Endothelial cell of coronary artery (primary cell): ENCODE results near the gene EGLN1. TPM values are rescaled to one million over a fixed set of nuclear protein-coding genes. Genes with fewer than 3 reads are reported as not detected.

Source experiments
- total RNA-seq: library from RNA; depleted of rRNA; stranded (reverse); fragments of >200 nt; gene quantifications from 2 replicates; pipeline ENCODE4 v1.2.3, GENCODE V29; 2014

EGLN1 gene
- 65.9 and 112 TPM in 2 replicates for total RNA-seq

DNA sequence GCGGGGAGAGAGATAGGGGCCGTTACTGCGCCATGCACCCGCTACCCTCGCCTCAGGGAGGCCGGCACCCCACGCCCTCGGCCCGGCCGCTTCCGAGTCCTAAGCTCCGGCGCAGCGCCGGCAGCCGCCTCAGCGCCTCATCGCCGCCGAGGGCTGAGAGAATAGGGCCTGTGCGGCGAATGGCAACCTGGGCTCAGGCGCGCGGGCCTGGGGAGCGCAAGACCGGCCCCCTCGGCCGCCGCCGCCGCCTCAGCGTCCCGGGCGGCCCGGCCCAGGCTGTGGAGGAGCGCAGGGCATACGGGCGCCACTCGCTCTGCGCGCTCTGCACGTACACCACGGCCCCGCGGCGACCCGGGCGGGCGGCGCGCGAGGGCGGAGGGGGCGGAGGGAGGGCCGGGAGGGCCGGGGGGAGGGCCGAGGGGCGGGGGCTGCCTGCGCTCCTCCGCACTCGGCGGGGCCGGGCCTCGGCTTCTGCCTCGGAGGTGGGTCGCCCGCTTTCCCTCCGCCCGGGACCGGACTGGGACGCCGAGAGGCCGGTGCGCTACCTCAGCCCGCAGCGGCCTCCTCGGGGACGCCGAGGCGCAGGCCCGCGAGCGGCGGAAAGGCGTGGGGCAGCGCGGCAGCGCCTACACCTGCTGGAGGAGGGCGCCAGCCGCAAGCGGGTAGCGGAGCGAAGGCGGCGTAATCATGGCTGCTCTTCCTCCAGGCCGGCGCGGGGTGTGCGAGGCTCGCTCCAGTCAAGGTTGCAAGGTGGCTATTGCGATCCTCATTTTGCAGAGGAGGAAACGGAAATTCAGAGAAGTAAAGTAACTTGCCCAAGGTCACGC is at the start of gene EGLN1:
Gene EGLN1 (minus strand): TSS at position 317 of the 827 bp plus-strand sequence. CDS start 399 bp downstream, outside the sequence.

GRCh38 chr1:231338270-231339128 is 83.6 kb downstream of the EGLN1 start, which contains the start of gene SPRTN:
Gene SPRTN, plus strand, starts transcription at chr1:231338293. Its CDS starts 91 bp downstream, at chr1:231338384.

DNA sequence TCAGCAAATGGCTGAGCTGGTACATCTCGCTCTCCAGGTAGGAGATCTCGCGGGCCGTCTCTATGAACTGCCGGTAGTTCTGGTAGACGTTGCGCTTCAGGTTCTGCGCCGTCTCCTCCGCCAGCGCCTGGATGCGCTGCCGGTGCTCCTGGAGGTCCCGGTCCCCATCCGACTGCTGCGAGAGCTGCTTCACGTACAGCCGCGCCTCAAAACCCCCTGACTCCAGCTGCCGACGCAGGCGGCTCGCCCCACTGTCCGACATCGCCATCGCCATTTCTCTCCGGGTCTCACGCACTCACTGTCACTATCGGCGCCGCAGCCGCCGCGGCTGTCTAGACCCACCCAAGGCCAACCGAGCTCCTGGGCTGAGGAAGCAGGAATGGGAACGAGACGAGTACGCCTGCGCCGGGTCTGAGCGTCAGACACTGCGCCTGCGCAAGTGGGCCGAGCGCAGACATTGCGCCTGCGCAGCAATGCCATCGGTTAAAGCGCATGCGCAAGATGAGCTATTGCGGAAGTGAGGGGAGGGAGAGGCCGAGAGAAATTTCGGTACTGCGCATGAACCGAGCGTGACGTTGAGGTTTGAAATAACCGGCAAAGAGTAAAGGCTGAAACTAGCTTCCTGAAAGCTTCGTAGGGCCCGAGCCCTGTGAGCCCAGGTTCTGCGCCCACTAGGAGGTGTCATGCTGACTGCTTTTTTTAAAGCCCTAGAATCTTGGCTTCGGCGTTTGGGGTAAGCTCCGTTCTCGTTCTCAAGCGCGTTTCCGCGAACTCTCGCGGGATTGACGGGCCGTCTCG is 84.4 kb downstream of the EGLN1 start, which contains the start of gene EXOC8:
Gene EXOC8 (minus strand): TSS at position 381 of the 798 bp plus-strand sequence. CDS start 107 bp downstream, at position 274.

Other genes starting within 250 kb of the EGLN1 start
- gene GNPAT, start 181.1 kb downstream of the EGLN1 start, total RNA-seq, result 44.8 and 54.3 TPM in 2 replicates
- 19.0 and 27.9 TPM in 2 replicates for gene EXOC8, start 84.4 kb downstream of the EGLN1 start, total RNA-seq
- gene SPRTN, start 84.0 kb downstream of the EGLN1 start, total RNA-seq, result 19.5 and 29.7 TPM in 2 replicates
- gene TSNAX, start 106.4 kb upstream of the EGLN1 start, total RNA-seq, result 31.3 and 33.0 TPM in 2 replicates
- 13.6 and 15.6 TPM in 2 replicates for gene DISC1, start 204.5 kb upstream of the EGLN1 start, total RNA-seq